ENCODE measurements around the gene NRXN2. TPM values are rescaled to one million over a fixed set of nuclear protein-coding genes. Genes with fewer than 3 reads are reported as not detected.

Gene NRXN2
- polyA plus RNA-seq, 3 donors = 0.07 TPM; not detected in 2

- Histone ChIP-seq H3K36me3 (replicated peaks in 1 of 2; ENCODE audit: control insufficient read depth in 1 of 2, insufficient read depth in 2 of 2, low read length in 2 of 2) (no peaks in the 10 kb centered on the region), H4K20me1 (ENCODE audit: insufficient read depth, low read length) (no peaks in the 10 kb centered on the region), H3K9ac (ENCODE audit: insufficient read depth, low read length, poor library complexity, severe bottlenecking) (no peak overlapping the region), H3K9me3 (replicated peaks in 1 of 2; ENCODE audit: control insufficient read depth in 1 of 2, insufficient read depth in 1 of 2, low read length in 2 of 2) (no peaks in the 10 kb centered on the region), H3K27me3 (ENCODE audit: control insufficient read depth in 2 of 2, insufficient read depth in 2 of 2, low read length in 2 of 2) (no peaks in the 10 kb centered on the region), H3K27ac (ENCODE audit: low read depth in 1 of 2, low read length in 2 of 2) (no peak overlapping the region), H3K4me3 (replicated peaks in 1 of 3; ENCODE audit: low read depth in 2 of 3, low read length in 3 of 3) (no peak overlapping the region), H3K4me1 (ENCODE audit: control insufficient read depth in 1 of 2, insufficient read depth in 2 of 2, low read length in 2 of 2) (peaks cover 14 to 16% of the 10 kb centered on the region in 2 donors), H3K4me2 (replicated peaks; ENCODE audit: extremely low read depth, low read length, poor library complexity, severe bottlenecking) (no peak overlapping the region), H3K79me2 (ENCODE audit: insufficient read depth, low read length) (no peaks in the 10 kb centered on the region), H2AFZ (ENCODE audit: insufficient read depth, low read depth, low read length, poor library complexity, severe bottlenecking) (peak overlapping the region; percentile 72)
- 74% methylated on average over 1 of the region's 2 CpGs for WGBS (ENCODE audit: insufficient coverage)
- Mint-ChIP-seq H3K27ac (no peak overlapping the region), H3K27me3 (ENCODE audit: low read depth in 3 of 3) (peaks cover 3 to 9% (median 5%) of the 10 kb centered on the region in 3 donors), H3K4me1 (peaks cover 26% of the 10 kb centered on the region), H3K4me3 (no peak overlapping the region), H3K9me3 (no peaks in the 10 kb centered on the region), H3K36me3 (no peaks in the 10 kb centered on the region)
- no peak for DNase-seq
- intact Hi-C loops (cut with micrococcal nuclease) = no loop called here
- TF ChIP-seq CTCF (IDR thresholded peaks at IDR 0.05) = no peak
Measured at GRCh38 chr11:64611176-64611575, 111.8 kb downstream of the NRXN2 start.

- Histone ChIP-seq H3K79me2 (ENCODE audit: insufficient read depth, low read length) (no peaks in the 10 kb centered on the region), H4K20me1 (ENCODE audit: insufficient read depth, low read length) (no peaks in the 10 kb centered on the region), H3K27me3 (ENCODE audit: control insufficient read depth in 2 of 2, insufficient read depth in 2 of 2, low read length in 2 of 2) (no peaks in the 10 kb centered on the region), H3K27ac (ENCODE audit: low read depth in 1 of 2, low read length in 2 of 2) (no peak overlapping the region), H2AFZ (ENCODE audit: insufficient read depth, low read depth, low read length, poor library complexity, severe bottlenecking) (no peak overlapping the region), H3K4me2 (replicated peaks; ENCODE audit: extremely low read depth, low read length, poor library complexity, severe bottlenecking) (no peak overlapping the region), H3K9me3 (replicated peaks in 1 of 2; ENCODE audit: control insufficient read depth in 1 of 2, insufficient read depth in 1 of 2, low read length in 2 of 2) (no peaks in the 10 kb centered on the region), H3K4me1 (ENCODE audit: control insufficient read depth in 1 of 2, insufficient read depth in 2 of 2, low read length in 2 of 2) (peaks cover 14 to 16% of the 10 kb centered on the region in 2 donors), H3K9ac (ENCODE audit: insufficient read depth, low read length, poor library complexity, severe bottlenecking) (no peak overlapping the region), H3K36me3 (replicated peaks in 1 of 2; ENCODE audit: control insufficient read depth in 1 of 2, insufficient read depth in 2 of 2, low read length in 2 of 2) (no peaks in the 10 kb centered on the region), H3K4me3 (replicated peaks in 1 of 3; ENCODE audit: low read depth in 2 of 3, low read length in 3 of 3) (no peak overlapping the region)
- Mint-ChIP-seq H3K36me3 (no peaks in the 10 kb centered on the region), H3K4me3 (no peak overlapping the region), H3K9me3 (no peaks in the 10 kb centered on the region), H3K27ac (peak overlapping the region in 1 of 7 donors; percentile 58), H3K4me1 (peaks cover 26% of the 10 kb centered on the region), H3K27me3 (ENCODE audit: low read depth in 3 of 3) (peaks cover 4 to 9% (median 5%) of the 10 kb centered on the region in 3 donors)
- WGBS (ENCODE audit: insufficient coverage) = 91% methylated on average over 3 of the region's 3 CpGs
- intact Hi-C loops (cut with micrococcal nuclease) = no loop called here
- no peak for TF ChIP-seq CTCF (IDR thresholded peaks at IDR 0.05)
- no peak for DNase-seq
Measured at GRCh38 chr11:64610596-64610995, 112.4 kb downstream of the NRXN2 start.
